Mesenchymal stem cell (in vitro differentiated cells and primary cell): ENCODE results near the gene C3orf20.
"Not testable (repeated sequence)": the region's sequence is repeated elsewhere in the genome, so short reads cannot be mapped to it uniquely, and the experiment has no call there.

Experiments used
- DNase-seq: peaks from one replicate; pipeline ENCODE4 v3.0.0-alpha.2; 2013
- H2AFZ ChIP-seq: one replicate; pipeline ENCODE4 v1.6.1; 2013; ENCODE audit warnings: low read depth, mild to moderate bottlenecking, control low read depth, inconsistent platforms, low read length, moderate library complexity
- H2AK5ac ChIP-seq: 2 replicates; pipeline ENCODE4 v1.6.1; 2013; ENCODE audit warnings: low read length, moderate library complexity, mild to moderate bottlenecking, inconsistent platforms; ENCODE audit not compliant: severe bottlenecking
- H2BK120ac ChIP-seq: one replicate; pipeline ENCODE4 v1.6.1; 2013; ENCODE audit warnings: low read depth, mild to moderate bottlenecking, inconsistent platforms, low read length, moderate library complexity
- H2BK12ac ChIP-seq, 2 experiments: one replicate each; pipeline ENCODE4 v1.6.1; 2013; ENCODE audit warnings: inconsistent platforms in 2 of 2, low read length in 2 of 2, mild to moderate bottlenecking in 2 of 2, moderate library complexity in 2 of 2, control low read depth in 1 of 2
- H2BK15ac ChIP-seq: one replicate; pipeline ENCODE4 v1.6.1; 2013; ENCODE audit warnings: mild to moderate bottlenecking, low read depth, inconsistent platforms; ENCODE audit not compliant: poor library complexity, severe bottlenecking
- H2BK5ac ChIP-seq: 2 replicates; pipeline ENCODE4 v1.6.1; 2013; ENCODE audit warnings: low read depth, mild to moderate bottlenecking, low read length, control low read depth, inconsistent platforms; ENCODE audit not compliant: poor library complexity, severe bottlenecking
- H3K14ac ChIP-seq, 2 experiments: one replicate each; pipeline ENCODE4 v1.6.1; 2013; ENCODE audit warnings: inconsistent platforms in 2 of 2, low read length in 2 of 2, control low read depth in 1 of 2, mild to moderate bottlenecking in 1 of 2, moderate library complexity in 1 of 2
- H3K18ac ChIP-seq, 2 experiments: one replicate each; pipeline ENCODE4 v1.6.1; 2013; ENCODE audit warnings: inconsistent platforms in 2 of 2, low read length in 2 of 2, control low read depth in 1 of 2, low read depth in 1 of 2, mild to moderate bottlenecking in 1 of 2
- H3K23ac ChIP-seq, 2 experiments: one replicate each; pipeline ENCODE4 v1.6.1; 2013; ENCODE audit warnings: inconsistent platforms in 2 of 2, low read length in 2 of 2, mild to moderate bottlenecking in 2 of 2, moderate library complexity in 2 of 2, control low read depth in 1 of 2
- H3K27ac ChIP-seq: 2 replicates; pipeline ENCODE4 v1.5.1; 2013; ENCODE audit warnings: mild to moderate bottlenecking, moderate library complexity, low read length, control low read depth, inconsistent platforms; ENCODE audit not compliant: poor library complexity, severe bottlenecking
- H3K27me3 ChIP-seq, 2 experiments: 2 replicates each; pipeline versions ENCODE4 v1.6.1 to v1.7.0; 2013; ENCODE audit warnings: low read length in 2 of 2, mild to moderate bottlenecking in 2 of 2, moderate library complexity in 2 of 2, control low read depth in 1 of 2, inconsistent platforms in 1 of 2; ENCODE audit not compliant: control insufficient read depth in 1 of 2, insufficient read depth in 1 of 2
- H3K36me3 ChIP-seq, 2 experiments: 2 replicates each; pipeline versions ENCODE4 v1.6.1 to v1.7.0; 2013; ENCODE audit warnings: low read length in 2 of 2, control low read depth in 1 of 2, inconsistent platforms in 1 of 2, low read depth in 1 of 2, mild to moderate bottlenecking in 1 of 2; ENCODE audit not compliant: insufficient read depth in 2 of 2, control insufficient read depth in 1 of 2
- H3K4ac ChIP-seq, 2 experiments: one replicate each; pipeline ENCODE4 v1.6.1; 2013; ENCODE audit warnings: inconsistent platforms in 2 of 2, low read length in 2 of 2, mild to moderate bottlenecking in 2 of 2, moderate library complexity in 2 of 2, control low read depth in 1 of 2, low read depth in 1 of 2
- H3K4me1 ChIP-seq: 2 replicates; pipeline ENCODE4 v1.6.1; 2013; ENCODE audit warnings: low read depth, low read length, control low read depth; ENCODE audit not compliant: control insufficient read depth, insufficient read depth
- H3K4me2 ChIP-seq: 2 replicates; pipeline ENCODE4 v1.6.1; 2013; ENCODE audit warnings: low read length, mild to moderate bottlenecking, inconsistent platforms; ENCODE audit not compliant: poor library complexity, severe bottlenecking
- H3K4me3 ChIP-seq, 2 experiments: 2 replicates each; pipeline versions ENCODE4 v1.5.1 to v1.7.0; 2013; ENCODE audit warnings: low read length in 2 of 2, mild to moderate bottlenecking in 2 of 2, control low read depth in 1 of 2, low read depth in 1 of 2; ENCODE audit not compliant: insufficient read depth in 1 of 2
- H3K79me1 ChIP-seq: replicated peaks from 2 replicates; pipeline ENCODE4 v1.6.1; 2013; ENCODE audit warnings: mild to moderate bottlenecking, control low read depth, low read length, inconsistent platforms; ENCODE audit not compliant: poor library complexity, severe bottlenecking
- H3K9ac ChIP-seq: 2 replicates; pipeline ENCODE4 v1.7.0; 2013; ENCODE audit warnings: mild to moderate bottlenecking, low read length, moderate library complexity
- H3K9me3 ChIP-seq: 2 replicates; pipeline ENCODE4 v1.7.0; 2013; ENCODE audit warnings: mild to moderate bottlenecking, low read length; ENCODE audit not compliant: control insufficient read depth
- H4K8ac ChIP-seq: one replicate; pipeline ENCODE4 v1.6.1; 2013; ENCODE audit warnings: inconsistent platforms, mild to moderate bottlenecking, low read length, moderate library complexity
- H4K91ac ChIP-seq: one replicate; pipeline ENCODE4 v1.6.1; 2013; ENCODE audit warnings: mild to moderate bottlenecking, low read length, inconsistent platforms
- WGBS: methylation state at CpG from one replicate; pipeline ENCODE4 v1.1.7; 2013; ENCODE audit warnings: mixed read lengths; 5-methylcytosine and 5-hydroxymethylcytosine counted together

Gene C3orf20

GRCh38 chr3:14650193-14650592, 24.7 kb upstream of the C3orf20 start:
- no peak overlapping the region for H2AFZ ChIP-seq
- H2BK120ac ChIP-seq, result no peak overlapping the region
- 94% methylated on average over 3 of the region's 4 CpGs for WGBS
- H2BK12ac ChIP-seq, result no peak overlapping the region
- no peak for DNase-seq
- H3K9ac ChIP-seq, result no peak overlapping the region
- H2BK5ac ChIP-seq, result no peak overlapping the region
- peaks cover 0 to 4% of the 10 kb centered on the region in 2 experiments for H3K27me3 ChIP-seq
- no peak overlapping the region for H3K27ac ChIP-seq
- H2BK15ac ChIP-seq, result no peak overlapping the region
- no peak overlapping the region for H3K14ac ChIP-seq
- H3K4ac ChIP-seq, result no peak overlapping the region
- no peak overlapping the region for H4K8ac ChIP-seq
- H3K79me1 ChIP-seq, result peaks cover 5% of the 10 kb centered on the region
- H3K9me3 ChIP-seq, result no peaks in the 10 kb centered on the region
- no peak overlapping the region for H3K23ac ChIP-seq
- no peak overlapping the region for H4K91ac ChIP-seq
- H3K4me2 ChIP-seq, result no peak overlapping the region
- peak overlapping the region; percentile 57 for H2AK5ac ChIP-seq
- H3K36me3 ChIP-seq, result peaks cover 4 to 9% of the 10 kb centered on the region in 2 experiments
- peaks cover 4% of the 10 kb centered on the region for H3K4me1 ChIP-seq
- H3K4me3 ChIP-seq, result peak overlapping the region in 1 of 2 experiments; percentile 95
- H3K18ac ChIP-seq, result no peak overlapping the region

- Histone ChIP-seq H3K36me3 (peaks cover 4 to 24% of the 10 kb centered on the region in 2 experiments), H2AFZ (peak within 1 kb of the TSS; percentile 80), H3K27me3 (peaks cover 0 to 4% of the 10 kb centered on the region in 2 experiments), H3K4me2 (peak within 1 kb of the TSS; percentile 78), H3K4ac (peak within 1 kb of the TSS; percentile 29 to 90), H3K4me3 (peak within 1 kb of the TSS; percentile 78 to 95), H4K8ac (peak within 1 kb of the TSS; percentile 92), H3K23ac (peak within 1 kb of the TSS in 1 of 2 experiments; percentile 70), H2AK5ac (peak within 1 kb of the TSS; percentile 47), H2BK15ac (no peak within 1 kb of the TSS), H3K9ac (peak within 1 kb of the TSS; percentile 98), H3K79me1 (peaks cover 10% of the 10 kb centered on the region), H3K9me3 (no peaks in the 10 kb centered on the region), H4K91ac (peak within 1 kb of the TSS; percentile 80), H3K18ac (peak within 1 kb of the TSS; percentile 44 to 50), H3K27ac (peak within 1 kb of the TSS; percentile 39), H2BK5ac (no peak within 1 kb of the TSS), H2BK120ac (no peak within 1 kb of the TSS), H3K4me1 (peaks cover 4% of the 10 kb centered on the region), H2BK12ac (no peak within 1 kb of the TSS), H3K14ac (peak within 1 kb of the TSS in 1 of 2 experiments; percentile 87)
- peak; percentile 98 for DNase-seq
- WGBS, result under 1% methylated on average over 45 of the region's 47 CpGs
Observed at GRCh38 chr3:14651440-14652251, 23.3 kb upstream of the C3orf20 start, which contains the start of gene CCDC174. CCDC174 (plus strand) TSS chr3:14651762; CDS start chr3:14651837, 75 bp downstream.

GRCh38 chr3:14652360-14652907, 22.5 kb upstream of the C3orf20 start:
- Histone ChIP-seq H3K4ac (peak overlapping the region in 1 of 2 experiments; percentile 90), H3K27ac (peak overlapping the region; percentile 11), H3K14ac (peak overlapping the region in 1 of 2 experiments; percentile 87), H3K4me2 (peak overlapping the region; percentile 78), H3K4me3 (peak overlapping the region; percentile 78 to 95), H3K9ac (peak overlapping the region; percentile 98), H3K36me3 (peaks cover 8 to 31% of the 10 kb centered on the region in 2 experiments), H3K79me1 (peaks cover 15% of the 10 kb centered on the region), H2AFZ (peak overlapping the region; percentile 80)
- not testable (repeated sequence) for H4K91ac ChIP-seq, H3K18ac ChIP-seq, DNase-seq, H3K9me3 ChIP-seq, H2BK120ac ChIP-seq, H2BK12ac ChIP-seq, H3K27me3 ChIP-seq, H4K8ac ChIP-seq, H2BK5ac ChIP-seq, H2AK5ac ChIP-seq, H3K23ac ChIP-seq, H2BK15ac ChIP-seq, H3K4me1 ChIP-seq
- WGBS, result 93% methylated on average over 21 of the region's 21 CpGs

- no peaks in the 10 kb centered on the region for H3K27me3 ChIP-seq
- H4K91ac ChIP-seq, result no peak overlapping the region
- H3K9ac ChIP-seq, result no peak overlapping the region
- no peak overlapping the region for H3K18ac ChIP-seq
- no peak overlapping the region for H2BK12ac ChIP-seq
- H3K14ac ChIP-seq, result no peak overlapping the region
- H3K79me1 ChIP-seq, result peaks cover 40% of the 10 kb centered on the region
- H3K4me2 ChIP-seq, result no peak overlapping the region
- WGBS, result 100% methylated on average over 2 of the region's 2 CpGs
- H2AK5ac ChIP-seq, result no peak overlapping the region
- no peak for DNase-seq
- H3K4me1 ChIP-seq, result peaks cover 2% of the 10 kb centered on the region
- no peak overlapping the region for H3K23ac ChIP-seq
- H2AFZ ChIP-seq, result no peak overlapping the region
- H3K4ac ChIP-seq, result no peak overlapping the region
- peaks cover 45 to 83% of the 10 kb centered on the region in 2 experiments for H3K36me3 ChIP-seq
- H2BK15ac ChIP-seq, result no peak overlapping the region
- H3K9me3 ChIP-seq, result no peaks in the 10 kb centered on the region
- H3K27ac ChIP-seq, result no peak overlapping the region
- no peak overlapping the region for H4K8ac ChIP-seq
- no peak overlapping the region for H2BK120ac ChIP-seq
- no peak overlapping the region for H3K4me3 ChIP-seq
- no peak overlapping the region for H2BK5ac ChIP-seq
Observed at GRCh38 chr3:14657579-14657978, 17.4 kb upstream of the C3orf20 start.
